SK-MEL-5 (cell line): Measurements from ENCODE around the gene STAU1. TPM values are rescaled to one million over a fixed set of nuclear protein-coding genes. Genes with fewer than 3 reads are reported as not detected.
"Not testable (repeated sequence)": the region's sequence is repeated elsewhere in the genome, so short reads cannot be mapped to it uniquely, and the experiment has no call there.

ENCODE experiments used
- DNase-seq: peaks from one replicate; pipeline ENCODE4 v3.0.0-alpha.2; 2016; ENCODE audit warnings: low read depth, low spot score
- in situ Hi-C: cut with HindIII; loops from 2 replicates; pipeline ENCODE4 v1.10.0; 2016; ENCODE audit warnings: low sequenced_read_pairs, high pct_unique_total_duplicates, low pct_unique_long_range_greater_than_20kb
- polyA plus RNA-seq, 2 experiments: library from polyadenylated mRNA; depleted of rRNA; stranded (reverse); fragments of >200 nt; gene quantifications; 2 replicates each; pipeline ENCODE4 v1.2.3, GENCODE V29; 2015
- total RNA-seq: library from RNA; depleted of rRNA; stranded (reverse); fragments of >200 nt; shearing (Covaris generic); gene quantifications from 2 replicates; pipeline ENCODE4 v1.2.3, GENCODE V29; 2014; rRNA removed

STAU1 gene, protein sequence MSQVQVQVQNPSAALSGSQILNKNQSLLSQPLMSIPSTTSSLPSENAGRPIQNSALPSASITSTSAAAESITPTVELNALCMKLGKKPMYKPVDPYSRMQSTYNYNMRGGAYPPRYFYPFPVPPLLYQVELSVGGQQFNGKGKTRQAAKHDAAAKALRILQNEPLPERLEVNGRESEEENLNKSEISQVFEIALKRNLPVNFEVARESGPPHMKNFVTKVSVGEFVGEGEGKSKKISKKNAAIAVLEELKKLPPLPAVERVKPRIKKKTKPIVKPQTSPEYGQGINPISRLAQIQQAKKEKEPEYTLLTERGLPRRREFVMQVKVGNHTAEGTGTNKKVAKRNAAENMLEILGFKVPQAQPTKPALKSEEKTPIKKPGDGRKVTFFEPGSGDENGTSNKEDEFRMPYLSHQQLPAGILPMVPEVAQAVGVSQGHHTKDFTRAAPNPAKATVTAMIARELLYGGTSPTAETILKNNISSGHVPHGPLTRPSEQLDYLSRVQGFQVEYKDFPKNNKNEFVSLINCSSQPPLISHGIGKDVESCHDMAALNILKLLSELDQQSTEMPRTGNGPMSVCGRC
- 40.5 and 42.4 TPM in 2 replicates for total RNA-seq
- 80.7 and 102 TPM in 2 replicates for polyA plus RNA-seq (2015; cell fraction: cytosol; rRNA removed)
- 30.6 and 31.6 TPM in 2 replicates for polyA plus RNA-seq (2015; cell fraction: nucleus; rRNA removed)

DNA sequence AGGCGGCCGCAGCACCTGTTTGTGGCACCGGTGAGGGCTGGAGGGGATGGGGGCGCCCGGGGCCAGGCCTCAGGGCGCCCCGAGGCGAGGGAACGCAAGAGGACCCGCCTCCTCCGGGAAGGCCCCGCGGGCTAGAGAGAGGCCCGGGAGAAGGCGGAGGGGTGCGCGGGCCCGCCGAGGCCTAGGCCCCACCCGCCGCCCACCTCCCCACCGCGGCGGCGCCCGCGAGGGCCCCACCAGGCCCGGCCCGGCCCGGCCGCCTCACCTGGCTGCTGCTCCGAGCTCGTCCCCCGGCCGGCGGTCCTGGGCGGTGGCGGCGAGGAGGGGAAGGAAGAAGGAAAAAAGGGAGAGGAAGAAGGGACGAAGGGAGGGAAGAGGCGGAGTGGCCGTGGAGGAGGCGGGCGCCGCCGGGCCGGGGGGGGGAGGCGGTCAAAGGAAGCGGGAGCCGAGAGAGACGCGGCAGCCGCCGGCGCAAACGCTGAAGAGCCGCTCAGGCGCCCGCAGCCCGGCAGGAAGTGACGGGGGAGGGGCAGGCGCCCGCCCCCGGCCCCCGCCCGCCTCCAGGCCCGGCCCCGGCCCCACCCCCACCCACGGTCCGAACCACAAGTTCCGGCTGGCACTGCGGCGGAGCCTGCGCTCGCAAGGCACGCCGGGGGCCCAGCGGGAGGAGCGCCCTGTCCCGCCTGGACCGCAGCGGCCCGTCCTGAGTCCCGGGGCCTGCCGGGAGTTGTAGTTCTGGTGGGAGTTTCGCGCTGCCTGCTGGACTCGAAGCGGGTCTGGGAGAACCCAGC is at the start of gene STAU1:
TSS of gene STAU1 (minus strand) at position 484 of the 791 bp plus-strand sequence. CDS start 22,133 bp downstream, outside the sequence.
- peak; percentile 96 for DNase-seq
- in situ Hi-C loops, result loop anchor here (10.0 kb wide), 1 partner anchor 53 kb away; no protein-coding TSS in a partner anchor

DNA sequence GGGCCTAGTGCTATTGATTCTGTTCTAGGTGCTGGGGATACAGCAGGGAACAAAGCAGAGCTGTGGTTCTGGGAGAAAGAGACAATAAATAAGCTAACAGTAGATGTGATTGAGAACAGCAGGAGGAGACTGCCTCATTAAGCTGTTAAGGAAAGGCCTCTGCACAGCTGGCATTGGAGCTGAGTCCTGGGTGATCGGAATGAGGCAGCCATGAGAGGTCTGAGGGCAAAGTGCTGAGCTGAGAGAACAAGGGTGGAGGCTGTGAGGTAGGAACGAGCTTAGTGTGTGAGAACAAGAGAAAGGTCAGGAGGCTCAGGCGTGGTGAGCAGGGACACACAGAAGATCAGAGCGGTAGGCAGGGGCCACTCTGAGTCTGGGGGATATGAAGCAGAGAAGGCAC is 49.4 kb upstream of the STAU1 start:
- in situ Hi-C loops, result no loop called here
- DNase-seq, result no peak

DNA sequence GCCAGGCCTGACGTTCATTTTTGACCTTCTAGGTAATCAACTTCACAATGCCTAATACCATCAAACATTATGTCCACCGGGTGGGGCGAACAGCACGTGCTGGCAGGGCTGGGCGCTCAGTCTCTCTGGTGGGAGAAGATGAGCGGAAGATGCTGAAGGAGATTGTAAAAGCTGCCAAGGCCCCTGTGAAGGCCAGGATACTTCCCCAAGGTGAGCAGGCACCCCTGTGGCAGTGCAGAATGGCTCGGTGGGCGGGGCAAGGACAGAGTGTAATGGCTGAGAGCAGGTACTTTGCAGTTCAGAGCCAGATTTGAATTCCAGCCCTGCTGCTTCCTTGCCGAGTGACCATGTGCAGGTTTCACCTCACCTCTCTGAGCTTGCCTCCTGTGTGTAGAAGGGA is 48.2 kb upstream of the STAU1 start:
- in situ Hi-C loops, result no loop called here
- no peak for DNase-seq

DNA sequence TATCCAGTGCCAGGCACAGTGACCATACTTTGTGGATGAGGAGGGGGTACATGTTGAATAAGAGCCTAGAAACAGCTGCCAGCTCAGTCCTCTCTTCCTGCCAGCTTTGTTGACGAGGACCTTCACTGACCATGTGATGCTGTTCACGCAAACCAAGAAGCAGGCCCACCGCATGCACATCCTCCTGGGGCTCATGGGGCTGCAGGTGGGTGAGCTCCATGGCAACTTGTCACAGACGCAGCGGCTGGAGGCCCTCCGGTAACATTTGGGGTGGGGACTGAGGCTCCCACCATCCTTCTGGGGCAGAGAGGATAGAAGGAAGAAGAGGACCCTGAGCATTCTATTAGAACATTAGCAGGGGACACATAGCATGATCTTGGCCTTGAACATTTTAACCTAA is 46.7 kb upstream of the STAU1 start:
- no peak for DNase-seq
- in situ Hi-C loops, result no loop called here

DNA sequence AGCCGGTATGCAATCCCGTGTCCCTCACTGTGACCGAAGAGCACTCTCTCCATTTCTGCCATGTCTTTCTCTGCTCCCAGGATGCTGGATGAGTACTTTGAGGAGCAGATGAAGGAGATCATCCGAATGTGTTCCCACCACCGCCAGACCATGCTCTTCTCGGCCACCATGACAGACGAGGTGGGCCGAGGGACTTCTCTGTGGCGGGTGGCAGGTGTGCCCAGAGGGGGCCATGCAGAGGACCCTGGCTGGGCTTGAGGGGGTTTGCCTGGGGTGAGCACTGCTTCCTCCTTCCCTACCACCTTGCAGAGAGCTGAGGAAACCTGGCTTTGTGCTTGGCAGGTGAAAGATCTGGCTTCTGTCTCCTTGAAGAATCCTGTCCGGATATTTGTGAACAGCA is 45.1 kb upstream of the STAU1 start:
- DNase-seq, result no peak
- in situ Hi-C loops, result no loop called here

DNA sequence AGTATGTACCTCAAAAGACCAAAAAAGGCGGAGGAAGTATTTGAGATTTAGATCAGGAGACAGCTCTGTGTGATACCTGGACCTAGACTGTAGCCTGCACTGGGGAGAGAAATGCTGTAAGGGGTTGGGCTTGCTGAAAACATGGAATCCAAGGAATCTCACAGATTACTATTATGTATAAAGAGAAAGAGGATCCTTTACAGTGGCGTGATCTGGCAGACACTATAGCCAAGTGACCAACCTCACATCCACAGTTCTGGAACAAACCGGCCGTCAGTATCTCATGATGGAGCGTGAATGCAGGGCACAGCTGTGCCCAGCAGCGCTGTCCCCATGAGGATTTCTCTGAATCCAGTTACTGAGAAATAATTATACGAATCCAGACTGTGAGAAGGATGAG is 43.3 kb upstream of the STAU1 start:
- DNase-seq, result no peak
- in situ Hi-C loops, result no loop called here

DNA sequence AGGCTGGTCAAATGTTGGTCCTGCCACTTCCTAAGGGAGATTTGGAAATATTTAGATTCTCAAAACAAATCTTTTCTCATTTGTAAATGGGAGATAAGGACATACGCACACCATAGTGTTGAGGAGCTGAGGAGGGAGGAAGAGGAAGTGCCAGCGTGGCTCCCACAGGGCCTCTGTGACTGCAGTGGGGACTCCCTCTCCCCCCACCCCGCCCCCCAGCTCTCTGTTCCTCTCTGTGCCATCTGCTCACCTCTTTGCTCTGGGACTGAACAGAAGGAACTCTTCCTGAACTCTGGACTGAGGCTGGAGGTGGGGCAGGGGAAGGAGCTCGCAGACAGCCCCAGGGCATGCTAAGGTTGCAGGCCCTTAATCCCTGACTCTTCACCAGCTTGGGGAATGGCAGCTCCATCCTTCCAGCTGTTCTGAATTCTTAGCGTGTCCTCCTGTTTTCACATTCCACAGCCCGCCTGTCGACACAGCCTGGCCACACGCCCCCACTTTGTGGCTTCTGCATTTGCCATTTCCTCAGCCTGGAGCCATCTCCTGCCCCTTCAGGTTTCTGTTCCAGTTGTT is 42.5 kb upstream of the STAU1 start:
- no peak for DNase-seq
- in situ Hi-C loops, result no loop called here

DNA sequence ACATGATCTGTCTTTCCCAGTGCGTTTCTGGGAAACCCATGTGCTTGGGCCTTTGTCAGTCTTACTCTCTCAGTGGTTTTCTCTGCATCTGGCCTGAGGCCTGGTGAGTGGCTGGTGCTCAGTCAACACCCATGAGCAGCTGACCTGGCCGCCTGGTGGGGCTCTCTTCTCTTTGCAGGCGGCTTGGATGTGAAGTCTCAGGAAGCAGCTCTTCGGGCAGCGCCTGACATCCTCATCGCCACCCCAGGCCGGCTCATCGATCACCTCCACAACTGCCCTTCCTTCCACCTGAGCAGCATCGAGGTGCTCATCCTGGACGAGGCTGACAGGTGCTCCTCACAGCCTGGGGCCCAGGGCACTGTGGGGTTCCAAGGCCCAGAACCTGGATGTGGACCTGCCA is 41.9 kb upstream of the STAU1 start:
- no peak for DNase-seq
- in situ Hi-C loops, result no loop called here

DNA sequence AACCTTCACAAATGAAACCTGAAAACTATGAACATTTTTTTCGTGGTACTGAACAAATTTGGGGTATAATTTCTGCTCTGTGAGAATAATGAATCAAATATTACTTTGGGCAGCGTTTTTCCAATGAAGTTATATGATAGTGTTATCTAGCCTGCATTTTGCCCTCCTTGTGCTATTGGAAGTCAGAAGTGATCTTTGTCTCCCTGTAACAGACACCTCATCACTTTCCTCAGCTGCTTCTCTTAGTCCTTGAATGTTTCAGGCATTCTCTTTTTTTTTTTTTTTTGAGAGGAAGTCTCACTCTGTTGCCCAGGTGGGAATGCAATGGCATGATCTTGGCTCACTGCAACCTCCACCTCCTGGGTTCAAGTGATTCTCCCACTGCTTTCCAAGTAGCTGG is 41.2 kb upstream of the STAU1 start:
- DNase-seq, result no peak
- in situ Hi-C loops, result no loop called here

DNA sequence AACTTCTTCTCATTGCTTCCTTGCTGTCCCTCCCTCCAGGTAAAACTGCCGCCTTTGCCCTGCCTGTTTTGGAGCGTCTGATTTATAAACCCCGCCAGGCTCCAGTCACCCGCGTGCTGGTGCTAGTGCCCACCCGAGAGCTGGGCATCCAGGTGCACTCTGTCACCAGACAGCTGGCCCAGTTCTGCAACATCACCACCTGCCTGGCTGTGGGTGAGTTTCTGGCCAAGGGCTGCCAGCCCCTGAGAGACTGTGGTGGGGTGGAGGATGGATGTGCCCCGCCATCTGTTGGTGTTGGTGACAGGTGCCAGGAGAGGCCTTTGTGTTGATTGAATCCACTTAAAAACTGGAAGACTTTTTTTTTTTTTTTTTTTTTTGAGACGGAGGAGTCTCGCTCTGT is 40.5 kb upstream of the STAU1 start:
- in situ Hi-C loops, result no loop called here
- no peak for DNase-seq

DNA sequence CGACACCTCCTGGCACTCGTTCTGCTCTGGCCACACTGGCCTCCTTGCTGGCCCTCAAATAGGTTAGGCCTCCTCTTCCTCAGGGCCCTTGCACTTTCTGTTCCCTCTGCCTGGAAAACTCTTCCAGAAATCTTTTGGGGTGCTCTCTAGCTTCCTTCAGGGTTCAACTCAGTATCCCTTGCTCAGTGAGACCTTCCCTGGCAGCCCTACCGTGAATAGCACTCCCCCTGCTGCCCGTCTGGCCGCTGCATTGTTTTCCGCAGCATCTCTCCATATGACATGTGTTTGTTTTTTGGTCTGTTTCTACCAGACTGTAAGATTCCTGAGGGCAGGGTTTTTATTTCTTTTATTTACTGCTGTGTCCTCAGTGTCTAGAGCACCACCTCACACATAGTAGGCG is 37.8 kb upstream of the STAU1 start:
- no peak for DNase-seq
- in situ Hi-C loops, result no loop called here

DNA sequence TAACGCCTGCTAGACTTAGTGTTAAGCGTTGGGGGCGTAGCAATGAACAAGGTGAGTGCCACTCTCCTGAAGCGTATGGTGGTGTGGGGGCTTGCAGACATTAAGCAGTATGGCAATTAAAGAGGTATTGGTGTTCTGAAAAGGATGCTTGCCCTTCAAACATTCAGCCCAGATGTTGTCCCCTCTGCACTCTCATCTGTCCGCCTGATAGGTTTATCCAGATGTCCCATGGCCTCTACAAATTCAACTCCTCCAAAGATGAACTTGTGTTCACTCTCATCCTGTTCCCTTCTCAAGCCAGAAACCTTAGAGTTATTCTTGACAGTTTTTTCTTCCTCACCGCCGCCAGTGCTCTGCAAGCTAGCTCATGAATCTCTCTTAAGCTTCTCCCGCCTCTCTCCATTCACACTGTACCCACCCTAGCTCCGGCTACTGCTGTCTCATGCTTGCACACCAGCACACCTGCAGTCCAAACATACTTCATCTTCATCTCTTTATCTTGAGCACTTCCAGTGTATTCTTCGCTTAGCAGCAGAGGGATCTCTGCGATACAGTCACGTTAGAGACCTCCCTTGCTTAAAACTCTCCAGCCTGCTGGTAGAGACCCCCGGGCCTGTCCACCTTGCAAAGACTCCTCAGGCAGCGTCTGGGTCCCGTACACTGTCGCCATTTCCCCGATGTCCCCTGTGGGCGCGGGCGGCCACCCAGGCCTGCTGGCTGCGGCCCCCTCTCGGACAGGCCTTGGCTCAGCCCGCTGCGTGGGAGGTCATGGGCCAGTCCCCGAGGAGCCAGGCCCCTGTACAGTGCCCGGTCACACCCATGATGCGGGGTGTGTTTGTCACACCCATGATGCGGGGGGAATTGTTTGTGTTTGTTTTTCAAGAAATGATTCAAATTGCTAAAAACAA is 32.0 kb upstream of the STAU1 start:
- no peak for DNase-seq
- in situ Hi-C loops, result no loop called here

DNA sequence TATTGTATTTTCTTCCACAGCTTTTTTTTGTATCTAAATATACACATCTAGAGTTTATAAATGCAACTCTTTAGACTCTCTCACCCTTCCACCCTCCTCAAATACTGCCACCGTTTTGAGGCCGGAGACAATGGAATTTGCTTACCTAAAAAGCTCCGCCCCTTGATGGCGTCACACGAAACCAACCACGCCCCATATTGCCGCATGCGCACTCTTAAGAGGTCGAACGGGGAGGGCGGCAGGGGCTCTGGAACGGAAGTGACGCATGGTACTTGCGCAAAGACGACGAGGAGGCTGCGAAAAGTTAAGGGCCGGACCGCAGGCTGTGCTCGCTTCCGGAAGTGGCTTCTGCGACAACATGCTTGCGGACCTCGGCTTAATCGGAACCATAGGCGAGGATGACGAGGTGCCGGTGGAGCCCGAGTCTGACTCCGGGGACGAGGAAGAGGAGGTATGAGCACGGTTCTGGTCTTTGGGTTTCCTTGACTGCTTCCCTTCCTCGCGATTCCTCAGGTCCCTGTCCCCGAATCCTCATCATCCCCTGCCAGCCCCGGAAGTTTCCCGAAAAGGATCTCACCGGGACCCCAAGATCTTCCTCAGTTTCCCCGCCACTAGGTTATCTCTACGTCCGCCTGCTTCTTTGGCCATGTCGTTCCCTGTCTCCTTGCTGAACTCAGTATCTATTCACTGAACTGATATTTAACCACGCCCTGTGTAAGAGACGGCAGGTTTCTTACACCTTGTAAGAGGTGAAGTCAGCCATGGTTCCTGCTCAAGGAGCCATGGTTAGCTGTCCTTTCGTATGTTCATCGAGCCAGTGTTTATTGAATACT is 31.2 kb upstream of the STAU1 start, which contains the start of gene DDX27:
TSS of gene DDX27 (plus strand) at position 326 of the 833 bp plus-strand sequence. CDS start at position 359, 33 bp downstream.
- peak; percentile 99 for DNase-seq
- in situ Hi-C loops, result no loop called here

DNA sequence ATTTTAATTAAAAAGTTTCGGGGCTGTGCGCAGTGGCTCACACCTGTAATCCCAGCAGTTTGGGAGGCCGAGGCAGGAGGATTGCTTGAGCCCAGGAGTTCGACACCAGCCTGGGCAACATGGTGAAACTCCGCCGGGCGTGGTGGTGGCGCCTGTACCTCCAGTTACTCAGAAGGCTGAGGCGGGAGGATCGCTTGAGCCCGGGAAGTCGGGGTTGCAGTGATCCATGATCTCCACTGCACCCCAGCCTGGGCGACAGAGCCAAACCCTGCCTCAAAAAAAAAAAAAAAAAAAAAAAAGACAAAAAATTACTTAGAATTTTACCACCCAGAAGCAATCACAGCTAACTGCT is 30.6 kb upstream of the STAU1 start:
- in situ Hi-C loops, DNase-seq: not testable (repeated sequence)

DNA sequence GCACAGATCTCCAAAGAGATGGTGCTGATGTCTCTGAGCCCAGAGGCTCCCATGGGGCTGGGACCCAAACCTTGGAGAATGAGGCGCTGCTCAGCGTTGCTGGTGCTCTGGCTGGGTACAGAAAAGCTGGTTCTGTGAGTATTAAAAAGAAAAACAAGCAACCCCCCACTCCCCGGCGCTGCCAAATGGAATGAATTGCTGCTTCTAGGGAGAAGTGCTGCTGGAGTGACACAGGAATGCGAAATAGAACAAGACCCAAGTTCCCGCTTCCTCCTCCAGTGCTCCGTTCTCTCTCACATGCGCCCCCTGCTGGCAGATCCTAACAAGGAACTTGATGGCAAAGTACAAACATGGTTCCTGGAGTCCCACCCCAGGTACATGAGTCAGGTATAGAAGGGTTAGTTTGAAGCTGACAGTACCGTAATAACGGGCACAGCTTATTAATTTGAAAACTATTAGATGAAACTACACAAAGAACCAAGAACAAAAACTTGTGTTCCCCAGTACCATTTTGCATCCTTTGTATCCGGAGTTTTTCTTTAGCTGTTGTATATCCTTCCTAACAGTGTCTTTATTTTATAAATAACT is 29.0 kb upstream of the STAU1 start:
- peak; percentile 93 for DNase-seq
- in situ Hi-C loops, result no loop called here

DNA sequence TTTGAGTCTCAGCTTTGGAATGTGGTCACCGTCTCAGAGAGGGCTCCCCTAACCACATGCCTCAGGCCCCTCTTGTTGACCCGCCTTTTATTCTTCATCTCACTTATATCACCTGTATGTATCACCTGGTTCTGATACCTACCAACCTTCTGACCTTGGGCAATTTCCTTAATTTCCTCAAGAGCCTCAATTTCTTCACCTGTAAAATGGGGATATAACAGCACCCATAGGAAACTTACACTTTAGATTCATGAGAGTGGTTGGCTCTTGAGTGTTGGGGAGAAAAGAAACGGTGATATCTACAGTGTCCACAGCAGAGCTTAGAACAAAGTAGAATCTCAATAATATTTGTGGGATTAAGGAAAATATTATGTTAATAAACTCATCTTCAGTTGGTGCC is 27.1 kb upstream of the STAU1 start:
- DNase-seq, result no peak
- in situ Hi-C loops, result no loop called here
